HepG2 (cell line): ENCODE results near the gene MLLT10. TPM values are rescaled to one million over a fixed set of nuclear protein-coding genes. Genes with fewer than 3 reads are reported as not detected.

Experiments used
- ATAC-seq: fragments of 200-7000 bp; cut with Tn5 transposase; 3 replicates; pipeline ENCODE4 v1.9.1; 2020; ENCODE audit warnings: mild to moderate bottlenecking, moderate library complexity
- BruUV-seq: library from RNA; stranded (reverse); fragments of 400-500 nt; replicated peaks from 2 replicates; lab custom pipeline; 2021; lab: Mats Ljungman, UMichigan
- CTCF ChIA-PET: fragments of 300-600 bp; formaldehyde crosslinking; extraction: SDS; loops from one replicate; lab custom pipeline; 2021; ENCODE audit warnings: low total read pairs, inconsistent platforms, low intra/inter-chr PET ratio; lab: Yijun Ruan, JAX
- POLR2A ChIA-PET: fragments of 350-600 bp; sonication (Branson Sonifier 250); formaldehyde crosslinking; loops from one replicate; lab custom pipeline; 2020; ENCODE audit warnings: antibody characterized with exemption, inconsistent platforms; lab: Yijun Ruan, JAX
- DNase-seq: peaks from one replicate; pipeline ENCODE4 v3.0.0-alpha.2; 2015; ENCODE audit warnings: low spot score
- FAIRE-seq: peaks from 3 replicates; lab custom pipeline; 2011; peaks lifted over from hg19 to GRCh38; lab: Jason Lieb, UNC
- H2AFZ ChIP-seq: one replicate; pipeline ENCODE4 v1.6.1; 2011; ENCODE audit warnings: low read length, inconsistent platforms
- H3K27ac ChIP-seq: fragments of 300-600 bp; 3 replicates; pipeline ENCODE4 v1.8.0; 2011; ENCODE audit warnings: mixed run types, mild to moderate bottlenecking, mixed read lengths, low read length, inconsistent platforms; ENCODE audit not compliant: insufficient read depth; ENCODE audit errors: extremely low read length
- H3K27me3 ChIP-seq, 2 experiments: fragments of 200-600 bp in 1 of 2; 2 replicates in 1 of 2; 3 replicates in 1 of 2; pipeline versions ENCODE4 v1.6.0 to v1.8.0; 2011; ENCODE audit warnings: low read length in 2 of 2, mild to moderate bottlenecking in 2 of 2, moderate library complexity in 2 of 2, inconsistent platforms in 1 of 2; ENCODE audit not compliant: insufficient read depth in 2 of 2, control insufficient read depth in 1 of 2
- H3K36me3 ChIP-seq, 2 experiments: fragments of 200-600 bp in 1 of 2; replicated peaks in 1 of 2; 2 replicates in 1 of 2; 3 replicates in 1 of 2; pipeline versions ENCODE4 v1.5.1 to v1.8.0; 2011; ENCODE audit warnings: low read length in 2 of 2, inconsistent platforms in 1 of 2; ENCODE audit not compliant: insufficient read depth in 2 of 2, control insufficient read depth in 1 of 2
- H3K4me1 ChIP-seq: 2 replicates; pipeline ENCODE4 v1.5.1; 2012; ENCODE audit warnings: low read length, inconsistent platforms; ENCODE audit not compliant: insufficient read depth
- H3K4me2 ChIP-seq: 2 replicates; pipeline ENCODE4 v1.6.0; 2011; ENCODE audit warnings: low read depth, low read length, inconsistent platforms
- H3K4me3 ChIP-seq, 3 experiments: fragments of 200-600 bp in 1 of 3; sonication (generic), shearing (Covaris generic) in 1 of 3; replicated peaks in 1 of 3; 2 replicates each; pipeline ENCODE4 v1.5.1; 2011 to 2016; ENCODE audit warnings: low read length in 3 of 3, inconsistent platforms in 2 of 3, low read depth in 2 of 3, mild to moderate bottlenecking in 2 of 3, control low read depth in 1 of 3, mixed read lengths in 1 of 3; ENCODE audit not compliant: insufficient read depth in 1 of 3
- H3K79me2 ChIP-seq: one replicate; pipeline ENCODE4 v1.6.1; 2011; ENCODE audit warnings: low read length, inconsistent platforms; ENCODE audit not compliant: insufficient read depth
- H3K9ac ChIP-seq: 2 replicates; pipeline ENCODE4 v1.6.0; 2011; ENCODE audit warnings: mild to moderate bottlenecking, low read depth, low read length, inconsistent platforms; ENCODE audit not compliant: insufficient read depth
- H3K9me3 ChIP-seq: 2 replicates; pipeline ENCODE4 v1.5.1; 2012; ENCODE audit warnings: mild to moderate bottlenecking, low read length
- H4K20me1 ChIP-seq: 2 replicates; pipeline ENCODE4 v1.6.0; 2011; ENCODE audit warnings: inconsistent platforms, mild to moderate bottlenecking, low read length, moderate library complexity; ENCODE audit not compliant: insufficient read depth
- BHLHE40 ChIP-seq: IDR thresholded peaks from 2 replicates; pipeline ENCODE4 v1.6.1; 2011; ENCODE audit warnings: low read length, improper control_type of control experiment
- EED ChIP-seq: sonication (generic); formaldehyde crosslinking; IDR thresholded peaks from 2 replicates; pipeline ENCODE4 v1.5.0; 2020; ENCODE audit warnings: mild to moderate bottlenecking, missing genetic modification reagents
- HDAC2 ChIP-seq: sonication (generic); formaldehyde crosslinking; IDR thresholded peaks from 2 replicates; pipeline ENCODE4 v1.4.0; 2020; ENCODE audit warnings: missing genetic modification reagents
- KAT8 ChIP-seq: IDR thresholded peaks from 2 replicates; pipeline ENCODE4 v1.6.1; 2016; ENCODE audit warnings: missing genetic modification reagents, missing compliant biosample characterization
- MAFK ChIP-seq, 2 experiments: IDR thresholded peaks in 1 of 2; conservative IDR thresholded peaks in 1 of 2; 2 replicates each; pipeline ENCODE4 v1.6.1; 2011; ENCODE audit warnings: improper control_type of control experiment in 2 of 2, low read length in 2 of 2
- PHF8 ChIP-seq: sonication (generic); formaldehyde crosslinking; IDR thresholded peaks from 2 replicates; pipeline ENCODE4 v1.5.0; 2020; ENCODE audit warnings: missing genetic modification reagents
- SCMH1 ChIP-seq: sonication (generic); formaldehyde crosslinking; IDR thresholded peaks from 2 replicates; pipeline ENCODE4 v1.9.0; 2021; ENCODE audit warnings: missing genetic modification reagents, mild to moderate bottlenecking, borderline replicate concordance
- ZFP36L2 ChIP-seq: sonication (generic); formaldehyde crosslinking; IDR thresholded peaks from 2 replicates; pipeline ENCODE4 v1.4.0; 2020; ENCODE audit warnings: missing genetic modification reagents
- ZNF337 ChIP-seq: sonication (generic); formaldehyde crosslinking; IDR thresholded peaks from 2 replicates; pipeline ENCODE4 v1.5.1; 2020; ENCODE audit warnings: missing genetic modification reagents, low read depth, mild to moderate bottlenecking, borderline replicate concordance
- ZNF350 ChIP-seq: sonication (generic); formaldehyde crosslinking; IDR thresholded peaks from 2 replicates; pipeline ENCODE4 v1.4.0; 2020; ENCODE audit warnings: mild to moderate bottlenecking, low read depth, missing genetic modification reagents, borderline replicate concordance
- ZNF547 ChIP-seq: sonication (generic); formaldehyde crosslinking; IDR thresholded peaks from 2 replicates; pipeline ENCODE4 v1.5.1; 2020; ENCODE audit warnings: mild to moderate bottlenecking, missing genetic modification reagents
- ZNF616 ChIP-seq: sonication (generic); formaldehyde crosslinking; IDR thresholded peaks from 2 replicates; pipeline ENCODE4 v1.5.0; 2020; ENCODE audit warnings: low read depth, mild to moderate bottlenecking, missing genetic modification reagents
- ZNF703 ChIP-seq: sonication (generic); formaldehyde crosslinking; IDR thresholded peaks from 2 replicates; pipeline ENCODE4 v1.5.1; 2020; ENCODE audit warnings: missing genetic modification reagents, mild to moderate bottlenecking, moderate library complexity, borderline replicate concordance
- WGBS: methylation state at CpG from one replicate; pipeline ENCODE4 v1.1.6; 2017; ENCODE audit warnings: low lambda C conversion rate; 5-methylcytosine and 5-hydroxymethylcytosine counted together
- in situ Hi-C: cut with HindIII; loops from 2 replicates; pipeline ENCODE4 v1.10.0; 2017; ENCODE audit warnings: low pct_unique_long_range_greater_than_20kb; ENCODE audit not compliant: extremely low pct_ligation_motif_present
- intact Hi-C: fragments of 100-400 bp; cut with micrococcal nuclease; formaldehyde crosslinking; loops from one replicate; pipeline ENCODE4 v1.10.0; 2022; ENCODE audit not compliant: unreplicated experiment
- polyA plus RNA-seq, 8 experiments: library from polyadenylated mRNA; depleted of rRNA in 3 of 8; stranded (reverse) in 7 of 8; unstranded in 1 of 8; fragments of >200 nt; fragmentation: Illumina TruSeq in 4 of 8; extraction: Trizol in 4 of 8; gene quantifications; 2 replicates each; pipeline versions ENCODE4 v1.2.1 to v1.2.3, GENCODE V29; 2011 to 2016; ENCODE audit warnings: low read depth in 4 of 8, missing spikeins in 1 of 8, mixed read lengths in 1 of 8; ENCODE audit not compliant: insufficient read depth in 1 of 8
- total RNA-seq, 5 experiments: library from RNA; depleted of rRNA; stranded (reverse); fragments of >200 nt; fragmentation: Illumina TruSeq; extraction: Trizol; gene quantifications; 2 replicates each; pipeline ENCODE4 v1.2.3, GENCODE V29; 2016; ENCODE audit warnings: low read depth in 1 of 5
- TF ChIP-seq, protein P1 (sequence below): sonication (generic); formaldehyde crosslinking; conservative IDR thresholded peaks from 2 replicates; pipeline ENCODE4 v1.4.0; 2020; ENCODE audit warnings: missing genetic modification reagents
- TF ChIP-seq, protein P2 (sequence below): IDR thresholded peaks from 2 replicates; pipeline ENCODE4 v1.6.1; 2016; ENCODE audit warnings: low read depth, borderline replicate concordance
- TF ChIP-seq, protein P3 (sequence below): sonication (generic); formaldehyde crosslinking; IDR thresholded peaks from 2 replicates; pipeline ENCODE4 v1.5.1; 2020; ENCODE audit warnings: missing genetic modification reagents, mild to moderate bottlenecking, borderline replicate concordance

The MLLT10 gene
- total and polyA plus RNA-seq, 2 of the 13 experiments (the other 11 are each of a cell fraction or from before 2014, with no cell fraction given) = 51.3 to 84.1 TPM

DNA sequence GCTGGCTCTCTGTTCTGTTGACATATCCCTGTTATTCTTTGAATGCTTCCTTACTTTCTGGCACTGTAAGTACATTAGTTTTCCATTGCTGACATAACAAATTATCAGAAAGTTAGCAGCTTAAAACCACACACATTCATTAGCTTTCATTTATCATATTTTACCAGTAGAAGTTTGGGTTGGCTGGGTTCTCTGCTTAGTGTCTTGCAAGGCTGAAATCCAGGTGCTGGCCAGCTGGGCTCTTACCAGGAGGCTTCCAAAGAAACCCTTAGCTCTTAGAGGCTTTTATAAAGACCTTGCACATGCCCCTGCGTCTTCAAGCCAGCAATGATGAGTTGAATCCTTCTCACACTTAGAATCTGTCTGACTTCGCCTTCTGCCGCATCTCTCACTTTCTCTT, 160.6 kb downstream of the MLLT10 start:
- DNase-seq = no peak
- peak in 1 of 2 experiments; percentile 39; a peak in 1 of 4 replicates for TF ChIP-seq MAFK (conservative IDR thresholded peaks at IDR 0.05 in 1 of 2, IDR thresholded peaks at IDR 0.05 in 1 of 2; ENCODE audit: low read length in 2 of 2)
- no peak for TF ChIP-seq ZNF350 (CRISPR knock-in tag)
- TF ChIP-seq ZFP36L2 (CRISPR knock-in tag) = no peak
- no peak for TF ChIP-seq HDAC2 (CRISPR knock-in tag)
- BruUV-seq = no TSS peak
- no peak overlapping the region for H3K4me3 ChIP-seq
- H3K27me3 ChIP-seq = no peaks in the 10 kb centered on the region
- no peak overlapping the region for H3K9ac ChIP-seq
- H3K9me3 ChIP-seq = peaks cover 11% of the 10 kb centered on the region
- H3K27ac ChIP-seq = no peak overlapping the region
- peaks cover 6% of the 10 kb centered on the region for H3K79me2 ChIP-seq
- in situ Hi-C loops = no loop called here
- FAIRE-seq = no peak
- intact Hi-C loops = no loop called here
- H2AFZ ChIP-seq = no peak overlapping the region
- ChIA-PET CTCF (no interaction called here), POLR2A (interaction anchor here (0.8 kb wide), 1 partner anchor 169 kb away, joined by 4 read pairs; the partner anchor contains the start of gene SKIDA1)
- H3K4me1 ChIP-seq = no peaks in the 10 kb centered on the region
- no peaks in the 10 kb centered on the region; the same call in 1 of the 2 replicates for H4K20me1 ChIP-seq
- no peak overlapping the region for H3K4me2 ChIP-seq
- WGBS = 97% methylated on average over 3 of the region's 3 CpGs
- H3K36me3 ChIP-seq = peaks cover 8 to 36% of the 10 kb centered on the region in 2 experiments
- ATAC-seq = no peak

DNA sequence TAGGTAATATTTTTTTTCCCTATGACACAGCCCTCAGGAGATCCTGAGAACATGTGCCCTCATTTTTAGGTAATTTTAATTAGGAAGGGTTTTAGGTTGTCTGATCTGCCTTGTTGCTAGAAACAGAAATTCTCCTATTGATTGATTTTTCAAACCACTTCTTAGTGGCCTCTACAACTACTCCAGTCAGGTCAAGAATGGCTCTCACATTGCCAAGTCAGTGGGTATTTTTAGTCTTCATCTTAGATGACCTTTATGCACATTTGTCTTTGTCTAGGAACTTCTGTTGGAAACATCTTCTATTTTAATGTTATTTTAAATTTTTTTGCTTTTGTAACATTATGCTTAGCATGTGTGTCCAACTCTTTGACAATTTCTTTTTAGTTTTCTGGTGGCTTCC, 162.3 kb downstream of the MLLT10 start:
- ChIA-PET POLR2A (no interaction called here), CTCF (no interaction called here)
- Histone ChIP-seq H3K4me1 (no peaks in the 10 kb centered on the region), H3K27ac (no peak overlapping the region), H3K9ac (no peak overlapping the region), H4K20me1 (no peaks in the 10 kb centered on the region; the same call in 1 of the 2 replicates), H3K4me3 (no peak overlapping the region), H3K9me3 (peaks cover 26% of the 10 kb centered on the region), H3K4me2 (no peak overlapping the region), H3K27me3 (no peaks in the 10 kb centered on the region), H3K36me3 (peaks cover 8 to 39% of the 10 kb centered on the region in 2 experiments), H3K79me2 (peaks cover 22% of the 10 kb centered on the region), H2AFZ (no peak overlapping the region)
- DNase-seq (no peak), ATAC-seq (no peak), FAIRE-seq (no peak)
- in situ Hi-C loops (no loop called here), intact Hi-C loops (no loop called here)
- no TSS peak for BruUV-seq
- TF ChIP-seq, protein P1, sequence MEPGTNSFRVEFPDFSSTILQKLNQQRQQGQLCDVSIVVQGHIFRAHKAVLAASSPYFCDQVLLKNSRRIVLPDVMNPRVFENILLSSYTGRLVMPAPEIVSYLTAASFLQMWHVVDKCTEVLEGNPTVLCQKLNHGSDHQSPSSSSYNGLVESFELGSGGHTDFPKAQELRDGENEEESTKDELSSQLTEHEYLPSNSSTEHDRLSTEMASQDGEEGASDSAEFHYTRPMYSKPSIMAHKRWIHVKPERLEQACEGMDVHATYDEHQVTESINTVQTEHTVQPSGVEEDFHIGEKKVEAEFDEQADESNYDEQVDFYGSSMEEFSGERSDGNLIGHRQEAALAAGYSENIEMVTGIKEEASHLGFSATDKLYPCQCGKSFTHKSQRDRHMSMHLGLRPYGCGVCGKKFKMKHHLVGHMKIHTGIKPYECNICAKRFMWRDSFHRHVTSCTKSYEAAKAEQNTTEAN (CRISPR knock-in tag) = no peak
- TF ChIP-seq BHLHE40 (no peak), ZNF547 (CRISPR knock-in tag) (no peak), EED (CRISPR knock-in tag) (no peak), PHF8 (no peak), KAT8 (CRISPR knock-in tag) (no peak), ZNF703 (CRISPR knock-in tag) (no peak), ZNF337 (CRISPR knock-in tag) (no peak), ZNF616 (CRISPR knock-in tag) (no peak), SCMH1 (CRISPR knock-in tag) (no peak)
- TF ChIP-seq, protein P2, sequence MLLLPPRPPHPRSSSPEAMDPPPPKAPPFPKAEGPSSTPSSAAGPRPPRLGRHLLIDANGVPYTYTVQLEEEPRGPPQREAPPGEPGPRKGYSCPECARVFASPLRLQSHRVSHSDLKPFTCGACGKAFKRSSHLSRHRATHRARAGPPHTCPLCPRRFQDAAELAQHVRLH (CRISPR knock-in tag) = no peak
- TF ChIP-seq, protein P3, sequence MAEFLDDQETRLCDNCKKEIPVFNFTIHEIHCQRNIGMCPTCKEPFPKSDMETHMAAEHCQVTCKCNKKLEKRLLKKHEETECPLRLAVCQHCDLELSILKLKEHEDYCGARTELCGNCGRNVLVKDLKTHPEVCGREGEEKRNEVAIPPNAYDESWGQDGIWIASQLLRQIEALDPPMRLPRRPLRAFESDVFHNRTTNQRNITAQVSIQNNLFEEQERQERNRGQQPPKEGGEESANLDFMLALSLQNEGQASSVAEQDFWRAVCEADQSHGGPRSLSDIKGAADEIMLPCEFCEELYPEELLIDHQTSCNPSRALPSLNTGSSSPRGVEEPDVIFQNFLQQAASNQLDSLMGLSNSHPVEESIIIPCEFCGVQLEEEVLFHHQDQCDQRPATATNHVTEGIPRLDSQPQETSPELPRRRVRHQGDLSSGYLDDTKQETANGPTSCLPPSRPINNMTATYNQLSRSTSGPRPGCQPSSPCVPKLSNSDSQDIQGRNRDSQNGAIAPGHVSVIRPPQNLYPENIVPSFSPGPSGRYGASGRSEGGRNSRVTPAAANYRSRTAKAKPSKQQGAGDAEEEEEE = no peak
